Endothelial cell of umbilical vein (primary cell): Measurements from ENCODE around the gene SF3B4.

ENCODE experiments used
- CTCF ChIP-seq, 2 donors: IDR thresholded peaks; 1 replicate in 1 of 2; 2 replicates in 1 of 2; pipeline ENCODE4 v1.5.1; 2011; ENCODE audit warnings: low read length in 2 of 2, mild to moderate bottlenecking in 2 of 2, moderate library complexity in 2 of 2, control low read depth in 1 of 2, inconsistent platforms in 1 of 2, low read depth in 1 of 2; ENCODE audit not compliant: insufficient read depth in 1 of 2; ENCODE audit errors: extremely low read depth in 1 of 2
- EZH2 ChIP-seq: IDR thresholded peaks from 2 replicates; pipeline ENCODE4 v1.6.1; 2012; ENCODE audit warnings: borderline replicate concordance, low read depth, mild to moderate bottlenecking, moderate library complexity, low read length, inconsistent platforms; ENCODE audit not compliant: severe bottlenecking
- MAX ChIP-seq: IDR thresholded peaks from 2 replicates; pipeline ENCODE4 v1.6.1; 2011; ENCODE audit not compliant: insufficient read depth, insufficient read length
- MYC ChIP-seq: IDR thresholded peaks from one replicate; pipeline ENCODE4 v1.6.1; 2011; ENCODE audit warnings: mild to moderate bottlenecking, low read depth, low read length
- POLR2A ChIP-seq: IDR thresholded peaks from 2 replicates; pipeline ENCODE4 v1.6.1; 2012; ENCODE audit warnings: low read depth, mild to moderate bottlenecking, control low read depth, low read length
- POLR2AphosphoS5 ChIP-seq: IDR thresholded peaks from 2 replicates; pipeline ENCODE4 v1.6.1; 2012; ENCODE audit warnings: low read depth, mild to moderate bottlenecking, control low read depth, low read length, moderate library complexity; ENCODE audit not compliant: insufficient read depth

DNA sequence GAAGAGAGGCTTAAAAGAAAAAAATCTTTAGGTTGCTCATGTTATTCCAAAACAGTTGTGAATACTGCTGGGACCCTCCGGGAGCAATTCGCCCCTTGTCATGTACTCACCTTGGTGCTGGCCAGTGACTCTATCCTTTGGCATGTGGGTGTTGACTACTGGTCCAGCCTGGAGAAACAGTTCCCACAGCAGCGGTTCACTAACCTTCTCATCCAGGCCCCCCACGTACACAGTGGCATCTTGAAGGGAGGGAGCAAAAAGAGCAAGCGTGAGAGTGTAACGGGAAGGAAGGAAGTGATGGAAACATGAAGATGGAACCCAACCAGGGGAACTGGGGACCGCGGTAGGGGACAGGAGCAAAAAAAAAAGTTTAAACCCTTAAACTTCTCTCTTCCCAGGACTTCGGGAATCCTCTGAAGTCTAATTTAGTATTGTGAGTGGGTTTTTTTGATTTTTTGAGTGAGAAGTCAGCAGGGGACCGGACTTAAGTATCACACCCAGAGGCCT lies 494 bp downstream of the SF3B4 start:
- no peak for TF ChIP-seq POLR2A
- TF ChIP-seq CTCF (IDR thresholded peaks at IDR 0.05; ENCODE audit: extremely low read depth in 1 of 2, insufficient read depth in 1 of 2, low read depth in 1 of 2, low read length in 2 of 2): no peak
- TF ChIP-seq MAX: no peak
- TF ChIP-seq POLR2AphosphoS5: no peak
- TF ChIP-seq MYC: no peak
- no peak for TF ChIP-seq EZH2
